ENCODE results near the gene LAMB3. TPM values are rescaled to one million over a fixed set of nuclear protein-coding genes. Genes with fewer than 3 reads are reported as not detected.

LAMB3 gene
- total RNA-seq, 5 donors from 2014 or later (not counting 1 experiment from before 2014, with no cell fraction given): 0.25 to 1.2 (median 0.56) TPM

- Mint-ChIP-seq H3K4me3 (no peak overlapping the region), H3K27me3 (peaks cover 2 to 4% of the 10 kb centered on the region in 2 donors), H3K36me3 (no peaks in the 10 kb centered on the region), H3K9me3 (no peaks in the 10 kb centered on the region), H3K27ac (no peak overlapping the region), H3K4me1 (no peaks in the 10 kb centered on the region)
- Histone ChIP-seq H3K4me1 (ENCODE audit: control insufficient read depth in 1 of 2, extremely low read depth in 1 of 2, insufficient read depth in 2 of 2, low read length in 2 of 2) (no peaks in the 10 kb centered on the region), H3K27ac (ENCODE audit: low read length) (no peak overlapping the region), H3K9me3 (no peaks in the 10 kb centered on the region), H3K4me3 (ENCODE audit: control insufficient read depth in 1 of 2, extremely low read depth in 1 of 2, low read length in 1 of 2) (no peak overlapping the region), H3K36me3 (ENCODE audit: control insufficient read depth in 2 of 2, extremely low read depth in 1 of 2, insufficient read depth in 1 of 2, low read length in 1 of 2) (no peaks in the 10 kb centered on the region), H3K27me3 (replicated peaks in 1 of 2; ENCODE audit: control insufficient read depth in 2 of 2, extremely low read depth in 1 of 2, insufficient read depth in 2 of 2, low read length in 1 of 2) (peaks cover 0 to 2% of the 10 kb centered on the region in 2 experiments)
- ATAC-seq (replicated peaks in 1 of 4) (no peak), DNase-seq (no peak)
- POLR2A ChIA-PET: no interaction called here
- CTCF ChIA-PET: interaction anchor here in 1 of 2 donors (1.0 kb wide), 1 partner anchor 8 kb away, joined by 3 read pairs; no protein-coding TSS in a partner anchor
- 94% methylated on average over 5 of the region's 5 CpGs for whole genome bisulfite sequencing (ENCODE audit: insufficient coverage)
These were observed 48.3 kb downstream of the LAMB3 start for GRCh38 chr1:209603877-209604276.

- H3K27me3 ChIP-seq (replicated peaks in 1 of 2; ENCODE audit: control insufficient read depth in 2 of 2, extremely low read depth in 1 of 2, insufficient read depth in 2 of 2, low read length in 1 of 2): peaks cover 2% of the 10 kb centered on the region in 2 experiments
- H3K27me3 Mint-ChIP-seq: peaks cover 11 to 12% of the 10 kb centered on the region in 2 donors
- H3K27ac Mint-ChIP-seq: no peak overlapping the region
- no peaks in the 10 kb centered on the region for H3K4me1 Mint-ChIP-seq
- no peaks in the 10 kb centered on the region for H3K9me3 ChIP-seq
- no peak overlapping the region for H3K4me3 ChIP-seq (ENCODE audit: control insufficient read depth in 1 of 2, extremely low read depth in 1 of 2, low read length in 1 of 2)
- H3K36me3 Mint-ChIP-seq: no peaks in the 10 kb centered on the region
- ChIA-PET CTCF (interaction anchor here in 1 of 2 donors (0.8 to 1.9 kb wide), 5 partner anchors 17 to 147 kb away, joined by 3 to 5 read pairs (median 3); no protein-coding TSS in a partner anchor), POLR2A (no interaction called here)
- no peak overlapping the region for H3K4me3 Mint-ChIP-seq
- DNase-seq (peak in 14 of 35 experiments; percentile 3 to 54 (median 8)), ATAC-seq (replicated peaks in 1 of 4) (peak in 3 of 4 experiments; percentile 58 to 75 (median 62))
- no peaks in the 10 kb centered on the region for H3K4me1 ChIP-seq (ENCODE audit: control insufficient read depth in 1 of 2, extremely low read depth in 1 of 2, insufficient read depth in 2 of 2, low read length in 2 of 2)
- H3K36me3 ChIP-seq (ENCODE audit: control insufficient read depth in 2 of 2, extremely low read depth in 1 of 2, insufficient read depth in 1 of 2, low read length in 1 of 2): no peaks in the 10 kb centered on the region
- 59% methylated on average over 4 of the region's 6 CpGs for WGBS (ENCODE audit: insufficient coverage)
- no peaks in the 10 kb centered on the region for H3K9me3 Mint-ChIP-seq
- no peak overlapping the region for H3K27ac ChIP-seq (ENCODE audit: low read length)
These were observed 50.2 kb downstream of the LAMB3 start for GRCh38 chr1:209601809-209602657.

- no peaks in the 10 kb centered on the region for H3K36me3 Mint-ChIP-seq
- no peaks in the 10 kb centered on the region for H3K4me1 ChIP-seq (ENCODE audit: control insufficient read depth in 1 of 2, extremely low read depth in 1 of 2, insufficient read depth in 2 of 2, low read length in 2 of 2)
- ChIA-PET POLR2A (no interaction called here), CTCF (interaction anchor here (0.7 to 1.1 kb wide), 3 partner anchors 10 to 31 kb away, joined by 3 to 7 read pairs (median 5); no protein-coding TSS in a partner anchor)
- H3K27ac ChIP-seq (ENCODE audit: low read length): no peak overlapping the region
- no peaks in the 10 kb centered on the region for H3K36me3 ChIP-seq (ENCODE audit: control insufficient read depth in 2 of 2, extremely low read depth in 1 of 2, insufficient read depth in 1 of 2, low read length in 1 of 2)
- no peaks in the 10 kb centered on the region for H3K9me3 Mint-ChIP-seq
- H3K4me3 ChIP-seq (ENCODE audit: control insufficient read depth in 1 of 2, extremely low read depth in 1 of 2, low read length in 1 of 2): no peak overlapping the region
- DNase-seq: no peak
- H3K9me3 ChIP-seq: no peaks in the 10 kb centered on the region
- H3K27me3 Mint-ChIP-seq: peaks cover 12 to 13% of the 10 kb centered on the region in 2 donors
- no peak for ATAC-seq (replicated peaks in 1 of 4)
- H3K4me1 Mint-ChIP-seq: no peaks in the 10 kb centered on the region
- no peak overlapping the region for H3K4me3 Mint-ChIP-seq
- H3K27me3 ChIP-seq (replicated peaks in 1 of 2; ENCODE audit: control insufficient read depth in 2 of 2, extremely low read depth in 1 of 2, insufficient read depth in 2 of 2, low read length in 1 of 2): peaks cover 2% of the 10 kb centered on the region in 2 experiments
- WGBS (ENCODE audit: insufficient coverage): 60% methylated on average over 1 of the region's 1 CpG
- no peak overlapping the region for H3K27ac Mint-ChIP-seq
These were observed 51.7 kb downstream of the LAMB3 start for GRCh38 chr1:209600541-209600940.

GRCh38 chr1:209598227-209598626 lies 54.0 kb downstream of the LAMB3 start:
- H3K27me3 Mint-ChIP-seq: peaks cover 20 to 22% of the 10 kb centered on the region in 2 donors
- WGBS (ENCODE audit: insufficient coverage): no CpG with 5 or more reads among the region's 1 CpG
- no peak overlapping the region for H3K27ac Mint-ChIP-seq
- no peaks in the 10 kb centered on the region for H3K4me1 Mint-ChIP-seq
- Histone ChIP-seq H3K36me3 (ENCODE audit: control insufficient read depth in 2 of 2, extremely low read depth in 1 of 2, insufficient read depth in 1 of 2, low read length in 1 of 2) (no peaks in the 10 kb centered on the region), H3K4me3 (ENCODE audit: control insufficient read depth in 1 of 2, extremely low read depth in 1 of 2, low read length in 1 of 2) (no peak overlapping the region), H3K27ac (ENCODE audit: low read length) (no peak overlapping the region), H3K27me3 (replicated peaks in 1 of 2; ENCODE audit: control insufficient read depth in 2 of 2, extremely low read depth in 1 of 2, insufficient read depth in 2 of 2, low read length in 1 of 2) (peaks cover 2% of the 10 kb centered on the region in 2 experiments), H3K9me3 (no peaks in the 10 kb centered on the region), H3K4me1 (ENCODE audit: control insufficient read depth in 1 of 2, extremely low read depth in 1 of 2, insufficient read depth in 2 of 2, low read length in 2 of 2) (no peaks in the 10 kb centered on the region)
- H3K9me3 Mint-ChIP-seq: no peaks in the 10 kb centered on the region
- no peak for ATAC-seq (replicated peaks in 1 of 4)
- no peak for DNase-seq
- CTCF ChIA-PET: no interaction called here
- no peaks in the 10 kb centered on the region for H3K36me3 Mint-ChIP-seq
- POLR2A ChIA-PET: no interaction called here
- H3K4me3 Mint-ChIP-seq: no peak overlapping the region

- Mint-ChIP-seq H3K4me1 (no peaks in the 10 kb centered on the region), H3K27me3 (peaks cover 22% of the 10 kb centered on the region in 2 donors), H3K4me3 (no peak overlapping the region), H3K27ac (no peak overlapping the region), H3K36me3 (no peaks in the 10 kb centered on the region), H3K9me3 (no peaks in the 10 kb centered on the region)
- no peaks in the 10 kb centered on the region for H3K9me3 ChIP-seq
- H3K36me3 ChIP-seq (ENCODE audit: control insufficient read depth in 2 of 2, extremely low read depth in 1 of 2, insufficient read depth in 1 of 2, low read length in 1 of 2): no peaks in the 10 kb centered on the region
- WGBS (ENCODE audit: insufficient coverage): no CpG with 5 or more reads among the region's 2 CpGs
- H3K27me3 ChIP-seq (replicated peaks in 1 of 2; ENCODE audit: control insufficient read depth in 2 of 2, extremely low read depth in 1 of 2, insufficient read depth in 2 of 2, low read length in 1 of 2): peaks cover 2% of the 10 kb centered on the region in 2 experiments
- no peaks in the 10 kb centered on the region for H3K4me1 ChIP-seq (ENCODE audit: control insufficient read depth in 1 of 2, extremely low read depth in 1 of 2, insufficient read depth in 2 of 2, low read length in 2 of 2)
- CTCF ChIA-PET: no interaction called here
- ATAC-seq (replicated peaks in 1 of 4) (no peak), DNase-seq (no peak)
- POLR2A ChIA-PET: no interaction called here
- H3K27ac ChIP-seq (ENCODE audit: low read length): no peak overlapping the region
- H3K4me3 ChIP-seq (ENCODE audit: control insufficient read depth in 1 of 2, extremely low read depth in 1 of 2, low read length in 1 of 2): no peak overlapping the region
These were observed 54.7 kb downstream of the LAMB3 start for GRCh38 chr1:209597499-209597898.

- no peaks in the 10 kb centered on the region for H3K9me3 Mint-ChIP-seq
- no peak for DNase-seq
These were observed 56.5 kb downstream of the LAMB3 start for GRCh38 chr1:209595599-209596285.

More at GRCh38 chr1:209595599-209596285, 56.5 kb downstream of the LAMB3 start:
- no peak overlapping the region for H3K4me3 ChIP-seq (ENCODE audit: control insufficient read depth in 1 of 2, extremely low read depth in 1 of 2, low read length in 1 of 2)
- no peaks in the 10 kb centered on the region for H3K4me1 ChIP-seq (ENCODE audit: control insufficient read depth in 1 of 2, extremely low read depth in 1 of 2, insufficient read depth in 2 of 2, low read length in 2 of 2)
- peaks cover 22 to 24% of the 10 kb centered on the region in 2 donors for H3K27me3 Mint-ChIP-seq
- no peaks in the 10 kb centered on the region for H3K36me3 Mint-ChIP-seq
- no peaks in the 10 kb centered on the region for H3K9me3 ChIP-seq
- no peak overlapping the region for H3K4me3 Mint-ChIP-seq
- no peak overlapping the region for H3K27ac ChIP-seq (ENCODE audit: low read length)
- 80% methylated on average over 10 of the region's 10 CpGs for WGBS (ENCODE audit: insufficient coverage)
- no peak for ATAC-seq (replicated peaks in 1 of 4)
- no peaks in the 10 kb centered on the region for H3K4me1 Mint-ChIP-seq
- H3K36me3 ChIP-seq (ENCODE audit: control insufficient read depth in 2 of 2, extremely low read depth in 1 of 2, insufficient read depth in 1 of 2, low read length in 1 of 2): no peaks in the 10 kb centered on the region
- peaks cover 0 to 5% of the 10 kb centered on the region in 2 experiments for H3K27me3 ChIP-seq (replicated peaks in 1 of 2; ENCODE audit: control insufficient read depth in 2 of 2, extremely low read depth in 1 of 2, insufficient read depth in 2 of 2, low read length in 1 of 2)
- POLR2A ChIA-PET: no interaction called here
- no peak overlapping the region for H3K27ac Mint-ChIP-seq
- CTCF ChIA-PET: interaction anchor here in 1 of 2 donors (0.9 kb wide), 1 partner anchor 8 kb away, joined by 3 read pairs; no protein-coding TSS in a partner anchor

All from T-cell (primary cell).